ENCODE data around the gene NPIPA8.
"Not testable (repeated sequence)": the region's sequence is repeated elsewhere in the genome, so short reads cannot be mapped to it uniquely, and the experiment has no call there.

NPIPA8 gene

GRCh38 chr16:18276756-18277155, 59.8 kb downstream of the NPIPA8 start:
- DNase-seq (ENCODE audit: low read depth), result not testable (repeated sequence)

GRCh38 chr16:18270171-18270570, 66.4 kb downstream of the NPIPA8 start:
- DNase-seq (ENCODE audit: low read depth), result not testable (repeated sequence)

All from stimulated activated CD8-positive, alpha-beta memory T cell treated with anti-CD3 and anti-CD28 coated beads, Interleukin-15, amount 100 ng/mL, for 24 hours (primary cell).